Suprapubic skin (tissue), 4 donors: ENCODE data around the gene ME3.

Source experiments
- CTCF ChIP-seq, 2 donors: fragments of 200-600 bp in 1 of 2; fragments of 450-650 bp in 1 of 2; sonication (generic) in 1 of 2; IDR thresholded peaks; one replicate each; pipeline ENCODE4 v1.5.1; 2016 to 2019; ENCODE audit warnings: antibody characterized with exemption in 2 of 2, mild to moderate bottlenecking in 1 of 2, moderate library complexity in 1 of 2
- EP300 ChIP-seq: sonication (generic); formaldehyde crosslinking; IDR thresholded peaks from one replicate; pipeline ENCODE4 v1.6.1; 2017; ENCODE audit warnings: antibody characterized with exemption
- POLR2A ChIP-seq, 2 donors: fragments of 450-650 bp; IDR thresholded peaks; one replicate each; pipeline ENCODE4 v1.6.1; 2017; ENCODE audit warnings: antibody characterized with exemption in 2 of 2, mild to moderate bottlenecking in 2 of 2, moderate library complexity in 2 of 2
- POLR2AphosphoS5 ChIP-seq, 3 donors: sonication (generic); formaldehyde crosslinking; IDR thresholded peaks; one replicate each; pipeline ENCODE4 v1.6.1; 2017; ENCODE audit warnings: antibody characterized with exemption in 3 of 3

- TF ChIP-seq CTCF (IDR thresholded peaks at IDR 0.05), result no peak
- no peak for TF ChIP-seq POLR2AphosphoS5 (IDR thresholded peaks at IDR 0.05)
- no peak for TF ChIP-seq POLR2A (IDR thresholded peaks at IDR 0.05)
- TF ChIP-seq EP300, result no peak
These were observed 158.0 kb downstream of the ME3 start for GRCh38 chr11:86514453-86514852.
